Activated CD8-positive, alpha-beta T cell treated with anti-CD3 and anti-CD28 coated beads for 36 hours (primary cell): ENCODE data around the gene RGS14. TPM values are rescaled to one million over a fixed set of nuclear protein-coding genes. Genes with fewer than 3 reads are reported as not detected.

Source experiments
- ATAC-seq: fragments of 200-7000 bp; cut with Tn5 transposase; one replicate; pipeline ENCODE4 v1.10.0; 2021; ENCODE audit warnings: mild to moderate bottlenecking, moderate library complexity
- CTCF ChIA-PET: fragments of 350-600 bp; sonication (Branson Sonifier 250); formaldehyde crosslinking; loops from one replicate; lab custom pipeline; 2021; ENCODE audit warnings: antibody characterized with exemption; lab: Charles Lee
- POLR2A ChIA-PET: fragments of 350-600 bp; sonication (Branson Sonifier 250); formaldehyde crosslinking; loops from one replicate; lab custom pipeline; 2021; ENCODE audit warnings: antibody characterized with exemption; lab: Charles Lee
- DNase-seq: peaks from one replicate; pipeline ENCODE4 v3.0.0-alpha.2; 2020
- H3K27ac Mint-ChIP-seq: one replicate; pipeline ENCODE4 v1.8.0; 2021; ENCODE audit warnings: mild to moderate bottlenecking, mixed read lengths
- H3K27me3 Mint-ChIP-seq: one replicate; pipeline ENCODE4 v1.8.0; 2021; ENCODE audit warnings: mixed read lengths
- H3K36me3 Mint-ChIP-seq: one replicate; pipeline ENCODE4 v1.8.0; 2021; ENCODE audit warnings: low read depth, mixed read lengths
- H3K4me1 Mint-ChIP-seq: one replicate; pipeline ENCODE4 v1.8.0; 2021; ENCODE audit warnings: low read depth, mixed read lengths
- H3K4me3 Mint-ChIP-seq: one replicate; pipeline ENCODE4 v1.8.0; 2021; ENCODE audit warnings: mild to moderate bottlenecking, moderate library complexity, mixed read lengths
- H3K9me3 Mint-ChIP-seq: one replicate; pipeline ENCODE4 v1.8.0; 2021; ENCODE audit warnings: mixed read lengths
- intact Hi-C: fragments of 100-400 bp; cut with micrococcal nuclease; formaldehyde crosslinking; loops from one replicate; pipeline ENCODE4 v1.10.0; 2022
- total RNA-seq, 2 experiments: library from RNA; stranded (reverse); gene quantifications; one replicate each; pipeline ENCODE4 v1.2.3, GENCODE V29; 2021
- TF ChIP-seq, protein P1 (sequence below): fragments of 200-600 bp; IDR thresholded peaks from one replicate; pipeline ENCODE4 v1.8.0; 2022; ENCODE audit warnings: antibody characterized with exemption, mild to moderate bottlenecking

Gene RGS14
- total RNA-seq, 2 experiments from 2014 or later = 50.4 to 52.5 TPM

DNA sequence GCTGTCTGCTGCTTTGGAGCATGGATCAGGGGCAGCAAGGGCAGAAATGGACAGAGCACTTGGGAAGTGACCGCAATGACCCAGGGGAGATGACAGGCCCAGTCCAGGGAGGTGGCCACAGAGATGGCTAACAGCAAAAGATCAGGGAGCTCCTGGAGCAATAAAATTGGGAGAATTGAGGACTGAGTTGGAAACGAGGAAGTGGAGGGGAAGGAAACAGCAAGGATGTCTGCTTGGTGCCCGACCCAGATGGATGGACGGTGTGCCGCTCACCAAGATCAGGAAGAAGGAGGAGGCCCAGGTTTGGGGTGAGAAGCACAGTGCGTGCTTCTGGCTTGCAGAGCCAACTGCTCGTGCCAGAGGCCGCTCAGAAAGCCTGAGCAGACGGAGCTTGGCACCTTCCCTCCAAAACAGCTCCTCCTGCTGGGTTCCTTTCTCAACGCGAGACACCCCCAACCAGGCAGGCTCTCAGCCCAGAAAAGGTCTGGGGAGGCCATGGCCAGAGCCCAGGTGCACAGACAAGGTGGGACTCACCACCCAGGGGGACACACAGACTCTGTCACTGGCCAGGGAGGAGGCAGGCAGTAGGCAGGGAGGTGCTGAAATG, 24.8 kb downstream of the RGS14 start:
- no peak for ATAC-seq
- Mint-ChIP-seq H3K4me3 (no peak overlapping the region), H3K27ac (no peak overlapping the region), H3K9me3 (no peaks in the 10 kb centered on the region), H3K4me1 (peaks cover 23% of the 10 kb centered on the region), H3K27me3 (no peaks in the 10 kb centered on the region), H3K36me3 (no peaks in the 10 kb centered on the region)
- TF ChIP-seq, protein P1, sequence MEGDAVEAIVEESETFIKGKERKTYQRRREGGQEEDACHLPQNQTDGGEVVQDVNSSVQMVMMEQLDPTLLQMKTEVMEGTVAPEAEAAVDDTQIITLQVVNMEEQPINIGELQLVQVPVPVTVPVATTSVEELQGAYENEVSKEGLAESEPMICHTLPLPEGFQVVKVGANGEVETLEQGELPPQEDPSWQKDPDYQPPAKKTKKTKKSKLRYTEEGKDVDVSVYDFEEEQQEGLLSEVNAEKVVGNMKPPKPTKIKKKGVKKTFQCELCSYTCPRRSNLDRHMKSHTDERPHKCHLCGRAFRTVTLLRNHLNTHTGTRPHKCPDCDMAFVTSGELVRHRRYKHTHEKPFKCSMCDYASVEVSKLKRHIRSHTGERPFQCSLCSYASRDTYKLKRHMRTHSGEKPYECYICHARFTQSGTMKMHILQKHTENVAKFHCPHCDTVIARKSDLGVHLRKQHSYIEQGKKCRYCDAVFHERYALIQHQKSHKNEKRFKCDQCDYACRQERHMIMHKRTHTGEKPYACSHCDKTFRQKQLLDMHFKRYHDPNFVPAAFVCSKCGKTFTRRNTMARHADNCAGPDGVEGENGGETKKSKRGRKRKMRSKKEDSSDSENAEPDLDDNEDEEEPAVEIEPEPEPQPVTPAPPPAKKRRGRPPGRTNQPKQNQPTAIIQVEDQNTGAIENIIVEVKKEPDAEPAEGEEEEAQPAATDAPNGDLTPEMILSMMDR = peak; percentile 13
- CTCF ChIA-PET = interaction anchor here (0.7 to 5.7 kb wide), 20 partner anchors 7 to 269 kb away, joined by 3 to 47 read pairs (median 5); partner anchors contain the start of gene LMAN2
- intact Hi-C loops = no loop called here
- DNase-seq = peak; percentile 39
- POLR2A ChIA-PET = interaction anchor here (0.8 to 1.9 kb wide), 8 partner anchors 15 to 71 kb away, joined by 3 to 4 read pairs (median 3); partner anchors contain the start of genes GRK6 and PRR7

DNA sequence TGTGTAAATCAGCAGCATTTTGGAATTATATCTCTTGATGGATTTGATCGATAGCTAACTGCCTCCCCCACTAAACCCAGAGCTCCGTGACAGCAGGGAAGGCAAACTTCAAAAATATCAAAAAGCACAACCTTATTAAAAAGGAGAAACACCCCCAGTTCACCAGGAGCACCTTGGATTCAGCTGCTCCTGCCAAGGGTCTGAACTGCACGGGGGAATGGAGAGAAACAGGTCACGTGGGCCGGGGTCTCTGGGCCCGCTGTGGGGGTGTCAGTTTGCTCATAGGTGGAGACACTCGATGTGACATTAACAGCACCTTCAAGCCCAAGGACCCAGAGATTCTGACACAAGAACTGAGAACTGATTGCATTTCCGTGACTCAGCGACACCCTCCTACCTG, 25.5 kb downstream of the RGS14 start:
- CTCF ChIA-PET = interaction anchor here (0.6 to 5.7 kb wide), 21 partner anchors 7 to 270 kb away, joined by 3 to 47 read pairs (median 5); partner anchors contain the start of gene LMAN2
- no peak overlapping the region for H3K4me3 Mint-ChIP-seq
- intact Hi-C loops = no loop called here
- no peak overlapping the region for H3K27ac Mint-ChIP-seq
- TF ChIP-seq, protein P1 = no peak
- no peaks in the 10 kb centered on the region for H3K36me3 Mint-ChIP-seq
- no peaks in the 10 kb centered on the region for H3K27me3 Mint-ChIP-seq
- POLR2A ChIA-PET = interaction anchor here (0.8 to 1.9 kb wide), 7 partner anchors 20 to 71 kb away, joined by 3 to 4 read pairs (median 3); partner anchors contain the start of genes GRK6 and PRR7
- peaks cover 25% of the 10 kb centered on the region for H3K4me1 Mint-ChIP-seq
- ATAC-seq (no peak), DNase-seq (no peak)
- no peaks in the 10 kb centered on the region for H3K9me3 Mint-ChIP-seq

DNA sequence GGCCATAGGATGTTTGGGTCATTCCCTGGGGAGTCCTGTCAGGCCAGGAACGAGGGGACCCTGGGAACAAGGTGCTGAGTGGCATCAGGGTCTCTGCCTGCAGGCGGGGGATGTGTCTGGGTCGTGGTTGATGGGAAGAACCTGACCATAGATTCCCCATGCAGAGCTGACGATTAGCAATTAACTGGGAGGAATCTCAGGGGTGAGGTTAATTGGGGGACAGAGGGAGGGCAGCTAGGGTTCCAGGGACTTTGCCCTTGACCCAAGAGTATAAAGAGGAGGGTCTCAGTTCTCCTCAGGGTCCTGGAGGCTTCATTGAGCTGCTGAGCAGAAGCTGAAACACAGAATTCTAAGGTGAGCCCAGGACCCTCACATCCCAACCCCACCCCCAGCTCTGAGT, 26.4 kb downstream of the RGS14 start, which contains the start of gene SLC34A1:
Gene SLC34A1 (plus strand): TSS at position 301 of the 400 bp plus-strand sequence. CDS start 1,308 bp downstream, outside the sequence.
- H3K4me3 Mint-ChIP-seq = no peak within 1 kb of the TSS
- DNase-seq (no peak), ATAC-seq (no peak)
- POLR2A ChIA-PET = interaction anchor here (1.0 kb wide), 1 partner anchor 94 kb away, joined by 3 read pairs; no protein-coding TSS in a partner anchor
- H3K36me3 Mint-ChIP-seq = no peaks in the 10 kb centered on the region
- intact Hi-C loops = no loop called here
- H3K9me3 Mint-ChIP-seq = no peaks in the 10 kb centered on the region
- TF ChIP-seq, protein P1 = no peak
- H3K4me1 Mint-ChIP-seq = peaks cover 34% of the 10 kb centered on the region
- CTCF ChIA-PET = interaction anchor here (0.9 to 5.0 kb wide), 7 partner anchors 10 to 117 kb away, joined by 3 to 21 read pairs (median 5); no protein-coding TSS in a partner anchor
- H3K27ac Mint-ChIP-seq = no peak within 1 kb of the TSS
- no peaks in the 10 kb centered on the region for H3K27me3 Mint-ChIP-seq

DNA sequence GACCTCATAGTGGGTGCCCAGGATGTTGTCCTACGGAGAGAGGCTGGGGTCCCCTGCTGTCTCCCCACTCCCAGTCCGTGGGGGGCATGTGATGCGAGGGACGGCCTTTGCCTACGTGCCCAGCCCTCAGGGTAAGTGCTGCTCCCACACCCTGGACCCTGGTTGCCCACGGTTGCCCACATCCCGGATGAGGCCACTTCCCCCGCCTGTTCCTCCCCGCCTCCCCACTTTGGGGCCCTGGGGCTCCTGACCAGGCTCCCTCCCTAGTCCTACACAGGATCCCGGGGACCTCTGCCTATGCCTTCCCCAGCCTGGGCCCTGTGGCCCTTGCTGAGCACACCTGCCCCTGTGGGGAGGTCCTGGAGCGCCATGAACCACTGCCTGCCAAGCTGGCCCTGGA, 28.0 kb downstream of the RGS14 start:
- no peak for ATAC-seq
- intact Hi-C loops = no loop called here
- Mint-ChIP-seq H3K4me1 (peaks cover 41% of the 10 kb centered on the region), H3K27me3 (no peaks in the 10 kb centered on the region), H3K4me3 (no peak overlapping the region), H3K36me3 (no peaks in the 10 kb centered on the region), H3K27ac (no peak overlapping the region), H3K9me3 (no peaks in the 10 kb centered on the region)
- DNase-seq = no peak
- ChIA-PET CTCF (interaction anchor here (1.0 to 9.7 kb wide), 6 partner anchors 8 to 64 kb away, joined by 3 to 237 read pairs (median 6); partner anchors contain the start of gene PRR7), POLR2A (interaction anchor here (1.1 to 2.8 kb wide), 4 partner anchors 9 to 62 kb away, joined by 3 to 10 read pairs (median 4); no protein-coding TSS in a partner anchor)
- TF ChIP-seq, protein P1 = no peak
